Gastroesophageal sphincter (tissue), 4 donors: ENCODE measurements around the gene C6orf118. TPM values are rescaled to one million over a fixed set of nuclear protein-coding genes. Genes with fewer than 3 reads are reported as not detected.

Experiments
- ATAC-seq: fragments of 150-250 bp; one replicate; pipeline ENCODE4 v1.9.1; 2016; ENCODE audit warnings: mild to moderate bottlenecking, moderate library complexity
- H3K27ac ChIP-seq, 4 donors: fragments of 200-600 bp; sonication (generic) in 3 of 4; 1 replicate in 3 of 4; 2 replicates in 1 of 4; pipeline ENCODE4 v1.5.1; 2016 to 2019
- H3K27me3 ChIP-seq: fragments of 200-600 bp; sonication (generic); one replicate; pipeline ENCODE4 v1.5.1; 2019
- H3K36me3 ChIP-seq, 2 donors: fragments of 200-600 bp; sonication (generic); one replicate each; pipeline ENCODE4 v1.5.1; 2019; ENCODE audit warnings: control low read depth in 1 of 2
- H3K4me1 ChIP-seq, 3 donors: fragments of 200-600 bp; sonication (generic); 1 replicate in 2 of 3; 2 replicates in 1 of 3; pipeline ENCODE4 v1.5.1; 2016 to 2019; ENCODE audit warnings: control low read depth in 2 of 3
- H3K4me3 ChIP-seq, 2 donors: fragments of 200-600 bp; sonication (generic); one replicate each; pipeline ENCODE4 v1.5.1; 2019; ENCODE audit warnings: mild to moderate bottlenecking in 1 of 2, moderate library complexity in 1 of 2
- H3K9me3 ChIP-seq, 3 donors: fragments of 200-600 bp; sonication (generic); one replicate each; pipeline ENCODE4 v1.5.1; 2017 to 2019; ENCODE audit warnings: control low read depth in 2 of 3
- CTCF ChIP-seq, 4 experiments: fragments of 200-600 bp in 2 of 4; fragments of 450-650 bp in 2 of 4; sonication (generic) in 1 of 4; IDR thresholded peaks; one replicate each; pipeline ENCODE4 v1.5.1; 2017 to 2019; ENCODE audit warnings: antibody characterized with exemption in 4 of 4, mild to moderate bottlenecking in 2 of 4, moderate library complexity in 2 of 4
- EP300 ChIP-seq: sonication (generic); formaldehyde crosslinking; IDR thresholded peaks from one replicate; pipeline ENCODE4 v1.6.1; 2017; ENCODE audit warnings: antibody characterized with exemption, mild to moderate bottlenecking
- POLR2A ChIP-seq, 2 donors: fragments of 450-650 bp; IDR thresholded peaks; one replicate each; pipeline ENCODE4 v1.6.1; 2017; ENCODE audit warnings: antibody characterized with exemption in 2 of 2, mild to moderate bottlenecking in 2 of 2, moderate library complexity in 1 of 2
- POLR2AphosphoS5 ChIP-seq: sonication (generic); formaldehyde crosslinking; IDR thresholded peaks from one replicate; pipeline ENCODE4 v1.6.1; 2017; ENCODE audit warnings: antibody characterized with exemption
- WGBS, 2 donors: methylation state at CpG; one replicate each; pipeline ENCODE4 v1.1.5; 2018; ENCODE audit warnings: low coverage in 1 of 2; 5-methylcytosine and 5-hydroxymethylcytosine counted together
- total RNA-seq, 4 donors: library from RNA; depleted of rRNA; stranded (reverse); fragments of >200 nt; gene quantifications; one replicate each; pipeline ENCODE4 v1.1.0, GENCODE V29; 2016

C6orf118 gene
- total RNA-seq, 4 donors from 2014 or later: 0.27 TPM; not detected in 3

- no peak overlapping the region for H3K4me3 ChIP-seq
Measured at GRCh38 chr6:165260462-165260861, 48.9 kb downstream of the C6orf118 start.

GRCh38 chr6:165249808-165250207, 59.6 kb downstream of the C6orf118 start:
- Histone ChIP-seq H3K4me3 (no peak overlapping the region), H3K27me3 (peaks cover 4% of the 10 kb centered on the region), H3K27ac (no peak overlapping the region), H3K4me1 (no peaks in the 10 kb centered on the region), H3K9me3 (no peaks in the 10 kb centered on the region), H3K36me3 (no peaks in the 10 kb centered on the region)
- WGBS, 2 donors: 78 to 92% methylated on average over 1 to 2 of the region's 3 CpGs
- TF ChIP-seq POLR2AphosphoS5 (no peak), EP300 (no peak), CTCF (IDR thresholded peaks at IDR 0.05) (no peak), POLR2A (IDR thresholded peaks at IDR 0.05) (no peak)
- no peak for ATAC-seq

More at GRCh38 chr6:165260462-165260861, 48.9 kb downstream of the C6orf118 start:
- Histone ChIP-seq H3K4me1 (no peaks in the 10 kb centered on the region), H3K27me3 (no peaks in the 10 kb centered on the region), H3K36me3 (no peaks in the 10 kb centered on the region), H3K27ac (no peak overlapping the region), H3K9me3 (peaks cover 0 to 44% (median 0%) of the 10 kb centered on the region in 3 donors)
- TF ChIP-seq EP300 (no peak), POLR2AphosphoS5 (no peak), CTCF (IDR thresholded peaks at IDR 0.05) (no peak), POLR2A (IDR thresholded peaks at IDR 0.05) (no peak)
- ATAC-seq: no peak
- 65 to 74% methylated on average over 2 of the region's 2 CpGs for WGBS, 2 donors

GRCh38 chr6:165245701-165246100, 63.7 kb downstream of the C6orf118 start:
- Histone ChIP-seq H3K4me3 (no peak overlapping the region), H3K9me3 (no peaks in the 10 kb centered on the region), H3K27ac (no peak overlapping the region), H3K27me3 (peaks cover 4% of the 10 kb centered on the region), H3K4me1 (no peaks in the 10 kb centered on the region), H3K36me3 (no peaks in the 10 kb centered on the region)
- TF ChIP-seq EP300: no peak
- TF ChIP-seq CTCF (IDR thresholded peaks at IDR 0.05): no peak
- no peak for TF ChIP-seq POLR2A (IDR thresholded peaks at IDR 0.05)
- TF ChIP-seq POLR2AphosphoS5: no peak
- 38 to 44% methylated on average over 2 of the region's 2 CpGs for WGBS, 2 donors
- ATAC-seq: no peak

GRCh38 chr6:165245287-165245686, 64.1 kb downstream of the C6orf118 start:
- no peaks in the 10 kb centered on the region for H3K9me3 ChIP-seq
- no peaks in the 10 kb centered on the region for H3K4me1 ChIP-seq
- H3K27ac ChIP-seq: no peak overlapping the region
- peaks cover 2% of the 10 kb centered on the region for H3K27me3 ChIP-seq
- no peaks in the 10 kb centered on the region for H3K36me3 ChIP-seq
- no peak overlapping the region for H3K4me3 ChIP-seq
- no peak for ATAC-seq
- WGBS, 2 donors: 30 to 39% methylated on average over 3 to 4 of the region's 4 CpGs
- TF ChIP-seq POLR2AphosphoS5 (no peak), POLR2A (IDR thresholded peaks at IDR 0.05) (no peak), CTCF (IDR thresholded peaks at IDR 0.05) (no peak), EP300 (no peak)

- H3K36me3 ChIP-seq: no peaks in the 10 kb centered on the region
- no peaks in the 10 kb centered on the region for H3K4me1 ChIP-seq
- H3K27ac ChIP-seq: no peak overlapping the region
- H3K27me3 ChIP-seq: no peaks in the 10 kb centered on the region
- no peak for ATAC-seq
- no peaks in the 10 kb centered on the region for H3K9me3 ChIP-seq
- WGBS, 2 donors: 60 to 69% methylated on average over 8 to 12 of the region's 12 CpGs
- H3K4me3 ChIP-seq: no peak overlapping the region
- TF ChIP-seq EP300 (no peak), CTCF (IDR thresholded peaks at IDR 0.05) (no peak), POLR2AphosphoS5 (no peak), POLR2A (IDR thresholded peaks at IDR 0.05) (no peak)
Measured at GRCh38 chr6:165244524-165245247, 64.7 kb downstream of the C6orf118 start.
